A549 (cell line): ENCODE results near the gene RYR1. TPM values are rescaled to one million over a fixed set of nuclear protein-coding genes. Genes with fewer than 3 reads are reported as not detected.

Experiments
- ATAC-seq, 2 experiments: fragments of 200-7000 bp in 1 of 2; fragments of >200 bp in 1 of 2; cut with Nextera tagmentation in 1 of 2; cut with Tn5 transposase in 1 of 2; 3 replicates each; pipeline versions ENCODE4 v1.8.0 to v1.9.1; 2018 to 2020; ENCODE audit warnings: mild to moderate bottlenecking in 1 of 2, moderate library complexity in 1 of 2
- CTCF ChIA-PET: fragments of 300-600 bp; sonication (Branson Sonifier 250); formaldehyde crosslinking; extraction: SDS; loops from one replicate; lab custom pipeline; 2021; ENCODE audit warnings: antibody characterized with exemption, inconsistent platforms; lab: Yijun Ruan, JAX
- POLR2A ChIA-PET: fragments of 350-600 bp; formaldehyde crosslinking; extraction: SDS; loops from one replicate; lab custom pipeline; 2021; ENCODE audit warnings: antibody characterized with exemption, inconsistent platforms; lab: Yijun Ruan, JAX
- DNase-seq, 2 experiments: peaks; one replicate each; pipeline versions ENCODE4 v3.0.0 to v3.0.0-alpha.2; 2011 to 2016; ENCODE audit warnings: low read depth in 1 of 2, low spot score in 1 of 2
- FAIRE-seq: peaks from 2 replicates; lab custom pipeline; 2011; peaks lifted over from hg19 to GRCh38; lab: Jason Lieb, UNC
- H3K27ac ChIP-seq, 2 experiments: fragments of >200 bp; sonication (Bioruptor Twin); formaldehyde crosslinking; 3 replicates each; pipeline ENCODE4 v1.5.1; 2016 to 2017
- H3K4me1 ChIP-seq: fragments of >200 bp; sonication (Bioruptor Twin); formaldehyde crosslinking; 3 replicates; pipeline ENCODE4 v1.6.1; 2016
- H3K4me2 ChIP-seq: fragments of >200 bp; sonication (Bioruptor Twin); formaldehyde crosslinking; 3 replicates; pipeline ENCODE4 v1.6.1; 2016
- H3K4me3 ChIP-seq: fragments of >200 bp; sonication (Bioruptor Twin); formaldehyde crosslinking; 3 replicates; pipeline ENCODE4 v1.5.1; 2016
- H3K9me3 ChIP-seq: fragments of >200 bp; sonication (Bioruptor Twin); formaldehyde crosslinking; 3 replicates; pipeline ENCODE4 v1.6.1; 2016
- HEYL ChIP-seq: fragments of 250-450 bp; sonication (Bioruptor Pico); IDR thresholded peaks from 2 replicates; pipeline ENCODE4 v1.8.0; 2021; ENCODE audit warnings: mild to moderate bottlenecking, moderate library complexity
- HOXB5 ChIP-seq: fragments of 250-450 bp; sonication (Bioruptor Pico); IDR thresholded peaks from 2 replicates; pipeline ENCODE4 v1.5.0; 2020; ENCODE audit warnings: mild to moderate bottlenecking, moderate library complexity
- POLR2AphosphoS2 ChIP-seq: conservative IDR thresholded peaks from 2 replicates; pipeline ENCODE4 v1.6.1; 2012; ENCODE audit warnings: low read length, improper control_type of control experiment, inconsistent platforms
- RAD21 ChIP-seq, 2 experiments: fragments of >200 bp in 1 of 2; sonication (Bioruptor Twin) in 1 of 2; formaldehyde crosslinking in 1 of 2; IDR thresholded peaks in 1 of 2; conservative IDR thresholded peaks in 1 of 2; 2 replicates in 1 of 2; 3 replicates in 1 of 2; pipeline ENCODE4 v1.6.1; 2012 to 2018; ENCODE audit warnings: inconsistent platforms in 1 of 2
- RARB ChIP-seq: fragments of 250-450 bp; sonication (Bioruptor Pico); IDR thresholded peaks from 2 replicates; pipeline ENCODE4 v1.8.0; 2021; ENCODE audit warnings: mild to moderate bottlenecking, moderate library complexity
- SMC3 ChIP-seq: fragments of >200 bp; sonication (Bioruptor Twin); formaldehyde crosslinking; IDR thresholded peaks from 3 replicates; pipeline ENCODE4 v1.6.1; 2018; ENCODE audit warnings: inconsistent platforms
- WGBS: methylation state at CpG from one replicate; pipeline ENCODE4 v1.1.6; 2017; ENCODE audit errors: missing lambda C conversion rate; 5-methylcytosine and 5-hydroxymethylcytosine counted together
- polyA plus RNA-seq, 4 experiments: library from polyadenylated mRNA; depleted of rRNA in 3 of 4; stranded (reverse); fragments of >200 nt; fragmentation: RNase III in 1 of 4; extraction: RNeasy Plus Mini Kit Qiagen cat#74134 plus additional on column Dnase treatment in 1 of 4; gene quantifications; 2 replicates in 3 of 4; 3 replicates in 1 of 4; pipeline ENCODE4 v1.2.3, GENCODE V29; 2011 to 2017
- TF ChIP-seq, protein P1 (sequence below): fragments of 250-450 bp; sonication (Bioruptor Pico); IDR thresholded peaks from 2 replicates; pipeline ENCODE4 v1.5.0; 2021; ENCODE audit warnings: mild to moderate bottlenecking, moderate library complexity, borderline replicate concordance
- TF ChIP-seq, protein P2 (sequence below): fragments of >200 bp; sonication (Bioruptor Twin); formaldehyde crosslinking; IDR thresholded peaks from 3 replicates; pipeline ENCODE4 v1.6.1; 2016
- TF ChIP-seq, protein P3 (sequence below): fragments of 150-350 bp; IDR thresholded peaks from 2 replicates; pipeline ENCODE4 v1.6.1; 2014; ENCODE audit warnings: low read depth, mild to moderate bottlenecking, low read length
- TF ChIP-seq, protein P4 (sequence below): fragments of 200-600 bp; sonication (generic); IDR thresholded peaks from 2 replicates; pipeline ENCODE4 v1.6.1; 2016; ENCODE audit warnings: antibody characterized with exemption, mild to moderate bottlenecking, moderate library complexity
- TF ChIP-seq, protein P5 (sequence below): fragments of >200 bp; sonication (Bioruptor Twin); formaldehyde crosslinking; IDR thresholded peaks from 3 replicates; pipeline ENCODE4 v1.5.1; 2016

RYR1 gene
- polyA plus RNA-seq, 2 of the 4 experiments (the other 2 are of a cell fraction), result 1.4 to 3.1 TPM

DNA sequence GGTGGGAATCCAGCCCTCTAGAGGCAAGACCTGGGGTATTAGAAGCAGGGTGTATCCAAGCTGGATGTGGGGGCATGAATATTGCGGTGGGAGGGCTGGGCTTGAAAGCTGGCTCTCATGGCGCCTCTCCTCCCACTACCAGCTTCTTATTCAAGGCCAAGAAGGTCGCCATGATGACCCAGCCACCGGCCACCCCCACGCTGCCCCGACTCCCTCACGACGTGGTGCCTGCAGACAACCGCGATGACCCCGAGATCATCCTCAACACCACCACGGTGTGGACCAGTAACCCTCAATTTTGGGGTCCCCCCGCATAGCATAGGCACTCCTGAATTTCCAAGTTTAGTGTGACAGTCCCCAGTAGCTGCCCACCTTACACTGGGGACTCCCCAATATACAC lies 41.7 kb downstream of the RYR1 start (continued):
- TF ChIP-seq, protein P1, sequence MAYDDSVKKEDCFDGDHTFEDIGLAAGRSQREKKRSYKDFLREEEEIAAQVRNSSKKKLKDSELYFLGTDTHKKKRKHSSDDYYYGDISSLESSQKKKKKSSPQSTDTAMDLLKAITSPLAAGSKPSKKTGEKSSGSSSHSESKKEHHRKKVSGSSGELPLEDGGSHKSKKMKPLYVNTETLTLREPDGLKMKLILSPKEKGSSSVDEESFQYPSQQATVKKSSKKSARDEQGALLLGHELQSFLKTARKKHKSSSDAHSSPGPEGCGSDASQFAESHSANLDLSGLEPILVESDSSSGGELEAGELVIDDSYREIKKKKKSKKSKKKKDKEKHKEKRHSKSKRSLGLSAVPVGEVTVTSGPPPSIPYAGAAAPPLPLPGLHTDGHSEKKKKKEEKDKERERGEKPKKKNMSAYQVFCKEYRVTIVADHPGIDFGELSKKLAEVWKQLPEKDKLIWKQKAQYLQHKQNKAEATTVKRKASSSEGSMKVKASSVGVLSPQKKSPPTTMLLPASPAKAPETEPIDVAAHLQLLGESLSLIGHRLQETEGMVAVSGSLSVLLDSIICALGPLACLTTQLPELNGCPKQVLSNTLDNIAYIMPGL (CRISPR knock-in tag), result no peak
- TF ChIP-seq, protein P2, sequence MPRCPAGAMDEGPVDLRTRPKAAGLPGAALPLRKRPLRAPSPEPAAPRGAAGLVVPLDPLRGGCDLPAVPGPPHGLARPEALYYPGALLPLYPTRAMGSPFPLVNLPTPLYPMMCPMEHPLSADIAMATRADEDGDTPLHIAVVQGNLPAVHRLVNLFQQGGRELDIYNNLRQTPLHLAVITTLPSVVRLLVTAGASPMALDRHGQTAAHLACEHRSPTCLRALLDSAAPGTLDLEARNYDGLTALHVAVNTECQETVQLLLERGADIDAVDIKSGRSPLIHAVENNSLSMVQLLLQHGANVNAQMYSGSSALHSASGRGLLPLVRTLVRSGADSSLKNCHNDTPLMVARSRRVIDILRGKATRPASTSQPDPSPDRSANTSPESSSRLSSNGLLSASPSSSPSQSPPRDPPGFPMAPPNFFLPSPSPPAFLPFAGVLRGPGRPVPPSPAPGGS, result no peak
- no peak for TF ChIP-seq POLR2AphosphoS2
- TF ChIP-seq, protein P3, sequence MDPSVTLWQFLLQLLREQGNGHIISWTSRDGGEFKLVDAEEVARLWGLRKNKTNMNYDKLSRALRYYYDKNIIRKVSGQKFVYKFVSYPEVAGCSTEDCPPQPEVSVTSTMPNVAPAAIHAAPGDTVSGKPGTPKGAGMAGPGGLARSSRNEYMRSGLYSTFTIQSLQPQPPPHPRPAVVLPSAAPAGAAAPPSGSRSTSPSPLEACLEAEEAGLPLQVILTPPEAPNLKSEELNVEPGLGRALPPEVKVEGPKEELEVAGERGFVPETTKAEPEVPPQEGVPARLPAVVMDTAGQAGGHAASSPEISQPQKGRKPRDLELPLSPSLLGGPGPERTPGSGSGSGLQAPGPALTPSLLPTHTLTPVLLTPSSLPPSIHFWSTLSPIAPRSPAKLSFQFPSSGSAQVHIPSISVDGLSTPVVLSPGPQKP, result no peak
- TF ChIP-seq RARB, result no peak
- no peak for TF ChIP-seq HEYL
- no peak for TF ChIP-seq HOXB5 (CRISPR knock-in tag)

DNA sequence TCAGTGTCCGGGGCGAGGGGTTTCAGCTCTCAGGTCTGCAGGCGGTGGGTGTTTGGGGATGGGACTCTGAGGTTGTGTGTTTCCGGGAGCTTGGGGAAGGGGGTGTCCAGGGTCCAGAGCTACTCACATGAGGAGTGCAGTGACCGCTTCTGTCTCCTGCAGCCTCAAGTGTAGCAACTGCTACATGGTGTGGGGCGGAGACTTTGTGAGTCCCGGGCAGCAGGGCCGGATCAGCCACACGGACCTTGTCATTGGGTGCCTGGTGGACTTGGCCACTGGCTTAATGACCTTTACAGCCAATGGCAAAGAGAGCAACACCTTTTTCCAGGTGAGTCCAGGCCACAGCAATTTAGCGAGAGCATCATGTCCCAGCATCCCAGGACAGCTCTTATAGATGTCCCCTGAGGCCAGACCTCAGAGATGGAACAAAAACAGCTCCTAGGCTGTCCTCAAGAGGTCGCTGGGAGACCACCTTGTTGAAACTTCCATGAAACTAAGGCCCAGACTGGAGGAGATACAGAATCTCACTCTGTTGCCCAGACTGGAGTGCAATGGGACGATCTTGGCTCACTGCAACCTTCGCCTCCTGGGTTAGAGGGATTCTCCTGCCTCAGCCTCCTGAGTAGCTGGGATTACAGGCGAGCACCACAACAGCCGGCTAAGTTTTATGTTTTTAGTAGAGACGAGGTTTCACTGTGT lies 44.9 kb downstream of the RYR1 start:
- ATAC-seq (peak; percentile 83 to 91), FAIRE-seq (peak; percentile 93), DNase-seq (peak; percentile 79 to 90)
- TF ChIP-seq, protein P4, sequence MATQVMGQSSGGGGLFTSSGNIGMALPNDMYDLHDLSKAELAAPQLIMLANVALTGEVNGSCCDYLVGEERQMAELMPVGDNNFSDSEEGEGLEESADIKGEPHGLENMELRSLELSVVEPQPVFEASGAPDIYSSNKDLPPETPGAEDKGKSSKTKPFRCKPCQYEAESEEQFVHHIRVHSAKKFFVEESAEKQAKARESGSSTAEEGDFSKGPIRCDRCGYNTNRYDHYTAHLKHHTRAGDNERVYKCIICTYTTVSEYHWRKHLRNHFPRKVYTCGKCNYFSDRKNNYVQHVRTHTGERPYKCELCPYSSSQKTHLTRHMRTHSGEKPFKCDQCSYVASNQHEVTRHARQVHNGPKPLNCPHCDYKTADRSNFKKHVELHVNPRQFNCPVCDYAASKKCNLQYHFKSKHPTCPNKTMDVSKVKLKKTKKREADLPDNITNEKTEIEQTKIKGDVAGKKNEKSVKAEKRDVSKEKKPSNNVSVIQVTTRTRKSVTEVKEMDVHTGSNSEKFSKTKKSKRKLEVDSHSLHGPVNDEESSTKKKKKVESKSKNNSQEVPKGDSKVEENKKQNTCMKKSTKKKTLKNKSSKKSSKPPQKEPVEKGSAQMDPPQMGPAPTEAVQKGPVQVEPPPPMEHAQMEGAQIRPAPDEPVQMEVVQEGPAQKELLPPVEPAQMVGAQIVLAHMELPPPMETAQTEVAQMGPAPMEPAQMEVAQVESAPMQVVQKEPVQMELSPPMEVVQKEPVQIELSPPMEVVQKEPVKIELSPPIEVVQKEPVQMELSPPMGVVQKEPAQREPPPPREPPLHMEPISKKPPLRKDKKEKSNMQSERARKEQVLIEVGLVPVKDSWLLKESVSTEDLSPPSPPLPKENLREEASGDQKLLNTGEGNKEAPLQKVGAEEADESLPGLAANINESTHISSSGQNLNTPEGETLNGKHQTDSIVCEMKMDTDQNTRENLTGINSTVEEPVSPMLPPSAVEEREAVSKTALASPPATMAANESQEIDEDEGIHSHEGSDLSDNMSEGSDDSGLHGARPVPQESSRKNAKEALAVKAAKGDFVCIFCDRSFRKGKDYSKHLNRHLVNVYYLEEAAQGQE, result no peak
- TF ChIP-seq, protein P5, sequence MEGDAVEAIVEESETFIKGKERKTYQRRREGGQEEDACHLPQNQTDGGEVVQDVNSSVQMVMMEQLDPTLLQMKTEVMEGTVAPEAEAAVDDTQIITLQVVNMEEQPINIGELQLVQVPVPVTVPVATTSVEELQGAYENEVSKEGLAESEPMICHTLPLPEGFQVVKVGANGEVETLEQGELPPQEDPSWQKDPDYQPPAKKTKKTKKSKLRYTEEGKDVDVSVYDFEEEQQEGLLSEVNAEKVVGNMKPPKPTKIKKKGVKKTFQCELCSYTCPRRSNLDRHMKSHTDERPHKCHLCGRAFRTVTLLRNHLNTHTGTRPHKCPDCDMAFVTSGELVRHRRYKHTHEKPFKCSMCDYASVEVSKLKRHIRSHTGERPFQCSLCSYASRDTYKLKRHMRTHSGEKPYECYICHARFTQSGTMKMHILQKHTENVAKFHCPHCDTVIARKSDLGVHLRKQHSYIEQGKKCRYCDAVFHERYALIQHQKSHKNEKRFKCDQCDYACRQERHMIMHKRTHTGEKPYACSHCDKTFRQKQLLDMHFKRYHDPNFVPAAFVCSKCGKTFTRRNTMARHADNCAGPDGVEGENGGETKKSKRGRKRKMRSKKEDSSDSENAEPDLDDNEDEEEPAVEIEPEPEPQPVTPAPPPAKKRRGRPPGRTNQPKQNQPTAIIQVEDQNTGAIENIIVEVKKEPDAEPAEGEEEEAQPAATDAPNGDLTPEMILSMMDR, result peak; percentile 65
- TF ChIP-seq SMC3, result peak; percentile 34; the same call in 2 of the 3 replicates
- peak; percentile 75 to 92 for TF ChIP-seq RAD21 (conservative IDR thresholded peaks at IDR 0.05 in 1 of 2, IDR thresholded peaks at IDR 0.05 in 1 of 2)
- Histone ChIP-seq H3K4me1 (no peaks in the 10 kb centered on the region), H3K9me3 (no peaks in the 10 kb centered on the region), H3K4me2 (no peak overlapping the region), H3K27ac (no peak overlapping the region), H3K4me3 (no peak overlapping the region)
- POLR2A ChIA-PET, result interaction anchor here (0.5 to 1.5 kb wide), 3 partner anchors 17 to 452 kb away, joined by 3 to 5 read pairs (median 4); partner anchors contain the start of genes FAM98C, MRPS12 and SARS2
- WGBS, result 57% methylated on average over 16 of the region's 16 CpGs
- CTCF ChIA-PET, result interaction anchor here (0.6 to 4.6 kb wide), 58 partner anchors 9 to 852 kb away, joined by 3 to 31 read pairs (median 4); partner anchors contain the start of genes FAM98C, GGN, MRPS12 and NFKBIB
